Colonic mucosa (tissue), 4 donors: Measurements from ENCODE around the gene LRIG1. TPM values are rescaled to one million over a fixed set of nuclear protein-coding genes. Genes with fewer than 3 reads are reported as not detected.
A peak's percentile ranks its signal among the peaks of the same experiment; 100 is the strongest.

Experiments
- DNase-seq: peaks from one replicate; pipeline ENCODE4 v3.0.0-alpha.2; 2020
- H3K27ac ChIP-seq: fragments of 200-600 bp; one replicate; pipeline ENCODE4 v1.8.0; 2021
- H3K27me3 ChIP-seq: fragments of 200-600 bp; one replicate; pipeline ENCODE4 v1.8.0; 2021
- H3K36me3 ChIP-seq: fragments of 200-600 bp; one replicate; pipeline ENCODE4 v1.8.0; 2021
- H3K4me1 ChIP-seq: fragments of 200-600 bp; one replicate; pipeline ENCODE4 v1.8.0; 2021; ENCODE audit warnings: mild to moderate bottlenecking
- H3K4me3 ChIP-seq: fragments of 200-600 bp; one replicate; pipeline ENCODE4 v1.8.0; 2021
- H3K9ac ChIP-seq, 2 donors: one replicate each; pipeline ENCODE4 v1.7.0; 2013; ENCODE audit warnings: control low read depth in 2 of 2, low read depth in 2 of 2, low read length in 2 of 2
- H3K9me3 ChIP-seq: fragments of 200-600 bp; one replicate; pipeline ENCODE4 v1.8.0; 2021
- CTCF ChIP-seq: fragments of 200-600 bp; IDR thresholded peaks from one replicate; pipeline ENCODE4 v1.8.0; 2022; ENCODE audit warnings: antibody characterized with exemption, mild to moderate bottlenecking
- intact Hi-C: fragments of 100-400 bp; cut with DNase I; formaldehyde crosslinking; loops from one replicate; pipeline ENCODE4 v1.14.1; 2022
- total RNA-seq, 2 donors: library from RNA; stranded (reverse); fragmentation: NEBNext Ultra II Directional in 1 of 2; extraction: Animal tissue kit (Norgen Biotek cat#: 25700) in 1 of 2; gene quantifications; one replicate each; pipeline ENCODE4 v1.2.1, GENCODE V29; 2021
- donor health status: healthy.
- donor health status: DM: no; HTN: no; CAD: no.
- donor health status: DM: no; HTN: no; CAD: no.

LRIG1 gene
- total RNA-seq, 2 donors from 2014 or later, result 43.9 to 57.5 TPM

DNA sequence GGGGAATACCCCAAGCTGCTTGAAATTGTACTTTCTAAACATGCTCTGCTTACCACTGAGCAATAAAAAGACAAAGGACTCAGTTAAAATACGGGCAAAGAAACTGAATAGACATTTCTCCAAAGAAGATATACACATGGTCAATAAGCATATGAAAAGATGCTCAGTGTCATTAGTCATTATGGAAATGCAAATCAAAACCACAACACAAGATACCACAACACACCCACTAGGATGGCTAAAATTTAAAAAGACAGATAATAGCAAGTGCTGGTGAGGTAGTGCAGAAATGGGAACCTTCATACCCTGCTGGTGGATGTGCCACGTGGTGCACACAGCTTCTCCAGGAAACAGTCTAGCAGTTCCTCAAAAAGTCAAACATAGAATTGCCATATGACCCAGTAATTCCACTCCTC is 21.3 kb downstream of the LRIG1 start:
- Histone ChIP-seq H3K4me3 (no peak overlapping the region), H3K27me3 (no peaks in the 10 kb centered on the region), H3K4me1 (peaks cover 58% of the 10 kb centered on the region), H3K36me3 (no peaks in the 10 kb centered on the region), H3K9ac (no peak overlapping the region), H3K9me3 (no peaks in the 10 kb centered on the region), H3K27ac (peak overlapping the region; percentile 66)
- no peak for DNase-seq
- TF ChIP-seq CTCF, result no peak
- intact Hi-C loops, result no loop called here

- H3K36me3 ChIP-seq, result no peaks in the 10 kb centered on the region
- intact Hi-C loops, result no loop called here
- H3K9me3 ChIP-seq, result no peaks in the 10 kb centered on the region
- no peaks in the 10 kb centered on the region for H3K27me3 ChIP-seq
- H3K4me1 ChIP-seq, result peaks cover 58% of the 10 kb centered on the region
- H3K27ac ChIP-seq, result peak overlapping the region; percentile 66
- H3K4me3 ChIP-seq, result no peak overlapping the region
- TF ChIP-seq CTCF, result no peak
- H3K9ac ChIP-seq, result peak overlapping the region in 1 of 2 donors; percentile 68
- DNase-seq, result peak; percentile 72
Observed at GRCh38 chr3:66478960-66479359, 21.9 kb downstream of the LRIG1 start.

- Histone ChIP-seq H3K4me3 (no peak overlapping the region), H3K27me3 (no peaks in the 10 kb centered on the region), H3K9me3 (no peaks in the 10 kb centered on the region), H3K27ac (peak overlapping the region; percentile 66), H3K36me3 (no peaks in the 10 kb centered on the region), H3K9ac (peak overlapping the region in 1 of 2 donors; percentile 68), H3K4me1 (peaks cover 50% of the 10 kb centered on the region)
- no peak for TF ChIP-seq CTCF
- intact Hi-C loops, result no loop called here
- no peak for DNase-seq
Observed at GRCh38 chr3:66477856-66478255, 23.0 kb downstream of the LRIG1 start.

DNA sequence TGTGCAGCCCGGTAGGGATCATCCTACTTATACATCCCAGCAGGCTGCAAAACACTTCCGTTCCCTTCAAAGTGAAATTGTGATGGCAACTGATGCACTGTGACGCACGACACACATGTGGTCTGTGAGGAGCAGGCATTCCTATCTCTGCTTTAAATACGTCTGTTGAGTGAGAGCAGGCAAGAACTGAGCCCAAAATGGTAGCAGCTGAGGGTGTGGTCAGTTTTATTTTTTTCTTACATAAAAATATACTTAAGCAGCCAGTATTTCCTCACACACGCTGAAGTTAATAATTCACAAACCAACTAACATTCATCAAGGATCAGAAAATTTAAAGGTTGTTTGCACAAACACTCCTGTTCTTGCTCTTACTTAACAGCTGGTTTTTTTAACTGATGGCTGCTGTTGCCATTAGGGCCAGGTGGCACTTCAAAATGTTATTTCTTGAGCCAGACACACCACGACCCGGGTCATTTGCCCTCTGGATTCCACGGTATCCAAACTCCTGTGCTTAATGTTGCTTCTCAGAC is 23.9 kb downstream of the LRIG1 start:
- Histone ChIP-seq H3K36me3 (no peaks in the 10 kb centered on the region), H3K4me1 (peaks cover 47% of the 10 kb centered on the region), H3K4me3 (no peak overlapping the region), H3K9ac (peak overlapping the region in 1 of 2 donors; percentile 68), H3K9me3 (no peaks in the 10 kb centered on the region), H3K27me3 (no peaks in the 10 kb centered on the region), H3K27ac (peak overlapping the region; percentile 66)
- intact Hi-C loops, result no loop called here
- peak; percentile 52 for DNase-seq
- no peak for TF ChIP-seq CTCF

GRCh38 chr3:66475386-66476020 is 25.3 kb downstream of the LRIG1 start:
- Histone ChIP-seq H3K27ac (peak overlapping the region; percentile 66), H3K4me3 (no peak overlapping the region), H3K9me3 (no peaks in the 10 kb centered on the region), H3K27me3 (no peaks in the 10 kb centered on the region), H3K9ac (peak overlapping the region in 1 of 2 donors; percentile 62), H3K36me3 (no peaks in the 10 kb centered on the region), H3K4me1 (peaks cover 32% of the 10 kb centered on the region)
- intact Hi-C loops, result no loop called here
- TF ChIP-seq CTCF, result no peak
- peak; percentile 53 for DNase-seq
